CD4-positive, alpha-beta T cell (primary cell): ENCODE measurements around the gene SLC25A53. TPM values are rescaled to one million over a fixed set of nuclear protein-coding genes. Genes with fewer than 3 reads are reported as not detected.

Source experiments
- ATAC-seq: fragments of 200-7000 bp; cut with Tn5 transposase; one replicate; pipeline ENCODE4 v1.10.0; 2022; ENCODE audit warnings: mild to moderate bottlenecking; ENCODE audit not compliant: poor library complexity
- CTCF ChIA-PET: fragments of 350-600 bp; sonication (Branson Sonifier 250); formaldehyde crosslinking; loops from one replicate; lab custom pipeline; 2021; ENCODE audit warnings: antibody characterized with exemption, inconsistent platforms; lab: Charles Lee
- POLR2A ChIA-PET: fragments of 350-600 bp; sonication (Branson Sonifier 250); formaldehyde crosslinking; loops from one replicate; lab custom pipeline; 2021; ENCODE audit warnings: antibody characterized with exemption, inconsistent platforms; lab: Charles Lee
- DNase-seq, 14 experiments: peaks; one replicate each; pipeline ENCODE4 v3.0.0-alpha.2; 2013 to 2020; ENCODE audit warnings: mixed read lengths in 2 of 14
- H3K27ac ChIP-seq, 2 donors: one replicate each; pipeline versions ENCODE4 v1.5.1 to v1.7.0; 2013; ENCODE audit warnings: low read length in 2 of 2, low read depth in 1 of 2, mild to moderate bottlenecking in 1 of 2
- H3K27me3 ChIP-seq, 2 experiments: 1 replicate in 1 of 2; 2 replicates in 1 of 2; pipeline versions ENCODE4 v1.6.1 to v1.7.0; 2013; ENCODE audit warnings: low read length in 2 of 2, control low read depth in 1 of 2, mild to moderate bottlenecking in 1 of 2, moderate library complexity in 1 of 2; ENCODE audit not compliant: insufficient read depth in 2 of 2, control insufficient read depth in 1 of 2
- H3K36me3 ChIP-seq: one replicate; pipeline ENCODE4 v1.6.1; 2013; ENCODE audit warnings: low read length, control low read depth; ENCODE audit not compliant: insufficient read depth
- H3K4me1 ChIP-seq: one replicate; pipeline ENCODE4 v1.6.1; 2013; ENCODE audit warnings: low read length, control low read depth; ENCODE audit not compliant: insufficient read depth
- H3K4me3 ChIP-seq: one replicate; pipeline ENCODE4 v1.5.1; 2013; ENCODE audit warnings: mild to moderate bottlenecking, low read length, moderate library complexity
- H3K9me3 ChIP-seq, 2 experiments: 1 replicate in 1 of 2; 2 replicates in 1 of 2; pipeline versions ENCODE4 v1.6.1 to v1.7.0; 2013; ENCODE audit warnings: low read length in 2 of 2, mild to moderate bottlenecking in 2 of 2, control low read depth in 1 of 2, moderate library complexity in 1 of 2; ENCODE audit not compliant: control insufficient read depth in 1 of 2, insufficient read depth in 1 of 2
- H3K27ac Mint-ChIP-seq: one replicate; pipeline ENCODE4 v1.8.0; 2020; ENCODE audit warnings: mixed read lengths
- H3K27me3 Mint-ChIP-seq: one replicate; pipeline ENCODE4 v1.8.0; 2021; ENCODE audit warnings: mixed read lengths
- H3K36me3 Mint-ChIP-seq: one replicate; pipeline ENCODE4 v1.8.0; 2021; ENCODE audit warnings: low read depth, mixed read lengths
- H3K4me1 Mint-ChIP-seq: one replicate; pipeline ENCODE4 v1.8.0; 2021; ENCODE audit warnings: low read depth, mixed read lengths
- H3K4me3 Mint-ChIP-seq: one replicate; pipeline ENCODE4 v1.8.0; 2020; ENCODE audit warnings: mild to moderate bottlenecking, mixed read lengths
- H3K9me3 Mint-ChIP-seq: one replicate; pipeline ENCODE4 v1.8.0; 2020; ENCODE audit warnings: mixed read lengths
- intact Hi-C, 2 experiments: fragments of 100-400 bp; cut with DNase I in 1 of 2; cut with micrococcal nuclease in 1 of 2; formaldehyde crosslinking; loops; one replicate each; pipeline versions ENCODE4 v1.15.1 to v1.9.0; 2023 to 2025; cut with DNase I, micrococcal nuclease
- total RNA-seq, 174 experiments: library from RNA in 2 of 174; stranded (reverse) in 2 of 174; gene quantifications; one replicate each; pipeline ENCODE4 v1.2.3 and lab custom pipeline; 2021 to 2026
- TF ChIP-seq, protein P1 (sequence below): fragments of 200-600 bp; IDR thresholded peaks from one replicate; pipeline ENCODE4 v1.8.0; 2022; ENCODE audit warnings: antibody characterized with exemption, mild to moderate bottlenecking

SLC25A53 gene
- total RNA-seq, 2 experiments from 2014 or later = 5.1 TPM

DNA sequence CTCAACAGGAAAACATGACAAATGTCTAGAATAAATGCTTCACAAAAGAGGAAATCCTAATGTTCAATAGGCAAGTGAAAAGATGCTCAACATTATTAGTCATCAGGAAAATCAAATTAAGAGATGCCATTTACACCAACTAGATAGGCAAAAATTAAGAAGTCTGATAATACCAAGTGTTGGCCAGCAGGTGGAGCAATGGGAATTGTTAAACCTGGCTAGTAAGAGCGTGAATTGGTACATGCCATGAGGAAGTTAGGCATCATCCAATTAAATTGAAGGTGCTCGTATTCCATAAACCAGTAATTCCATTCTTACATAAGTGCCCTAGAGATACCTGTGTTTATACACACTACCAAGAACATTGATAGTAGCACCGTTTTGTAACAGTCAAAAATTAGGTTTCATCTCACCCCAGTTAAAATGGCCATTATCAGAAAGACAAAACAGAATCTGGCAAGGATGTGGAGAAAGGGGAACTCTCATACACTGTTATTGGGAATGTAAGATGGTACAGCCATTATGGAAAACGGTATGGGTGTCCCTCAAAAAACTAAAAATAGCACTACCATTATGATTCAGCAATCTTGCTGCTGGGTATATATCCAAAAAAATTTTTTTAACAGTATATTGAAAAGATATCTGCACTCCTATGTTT, 58.5 kb downstream of the SLC25A53 start:
- TF ChIP-seq, protein P1, sequence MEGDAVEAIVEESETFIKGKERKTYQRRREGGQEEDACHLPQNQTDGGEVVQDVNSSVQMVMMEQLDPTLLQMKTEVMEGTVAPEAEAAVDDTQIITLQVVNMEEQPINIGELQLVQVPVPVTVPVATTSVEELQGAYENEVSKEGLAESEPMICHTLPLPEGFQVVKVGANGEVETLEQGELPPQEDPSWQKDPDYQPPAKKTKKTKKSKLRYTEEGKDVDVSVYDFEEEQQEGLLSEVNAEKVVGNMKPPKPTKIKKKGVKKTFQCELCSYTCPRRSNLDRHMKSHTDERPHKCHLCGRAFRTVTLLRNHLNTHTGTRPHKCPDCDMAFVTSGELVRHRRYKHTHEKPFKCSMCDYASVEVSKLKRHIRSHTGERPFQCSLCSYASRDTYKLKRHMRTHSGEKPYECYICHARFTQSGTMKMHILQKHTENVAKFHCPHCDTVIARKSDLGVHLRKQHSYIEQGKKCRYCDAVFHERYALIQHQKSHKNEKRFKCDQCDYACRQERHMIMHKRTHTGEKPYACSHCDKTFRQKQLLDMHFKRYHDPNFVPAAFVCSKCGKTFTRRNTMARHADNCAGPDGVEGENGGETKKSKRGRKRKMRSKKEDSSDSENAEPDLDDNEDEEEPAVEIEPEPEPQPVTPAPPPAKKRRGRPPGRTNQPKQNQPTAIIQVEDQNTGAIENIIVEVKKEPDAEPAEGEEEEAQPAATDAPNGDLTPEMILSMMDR = peak; percentile 64
- Mint-ChIP-seq H3K4me3 (no peak overlapping the region), H3K9me3 (no peaks in the 10 kb centered on the region), H3K4me1 (peaks cover 4% of the 10 kb centered on the region), H3K27ac (no peak overlapping the region), H3K36me3 (no peaks in the 10 kb centered on the region), H3K27me3 (peaks cover 5% of the 10 kb centered on the region)
- Histone ChIP-seq H3K4me1 (no peaks in the 10 kb centered on the region), H3K4me3 (no peak overlapping the region), H3K36me3 (no peaks in the 10 kb centered on the region), H3K9me3 (no peaks in the 10 kb centered on the region), H3K27ac (no peak overlapping the region), H3K27me3 (no peaks in the 10 kb centered on the region)
- peak; percentile 69 for ATAC-seq
- intact Hi-C loops = loop anchor here (1.0 kb wide), 2 partner anchors 15 to 38 kb away; no protein-coding TSS in a partner anchor
- ChIA-PET CTCF (interaction anchor here (1.0 to 3.0 kb wide), 2 partner anchors 15 to 70 kb away, joined by 3 to 14 read pairs; no protein-coding TSS in a partner anchor), POLR2A (interaction anchor here (1.0 to 1.4 kb wide), 3 partner anchors 15 to 39 kb away, joined by 3 to 6 read pairs (median 4); no protein-coding TSS in a partner anchor)
- peak in 12 of 14 experiments; percentile 9 to 83 (median 34) for DNase-seq

DNA sequence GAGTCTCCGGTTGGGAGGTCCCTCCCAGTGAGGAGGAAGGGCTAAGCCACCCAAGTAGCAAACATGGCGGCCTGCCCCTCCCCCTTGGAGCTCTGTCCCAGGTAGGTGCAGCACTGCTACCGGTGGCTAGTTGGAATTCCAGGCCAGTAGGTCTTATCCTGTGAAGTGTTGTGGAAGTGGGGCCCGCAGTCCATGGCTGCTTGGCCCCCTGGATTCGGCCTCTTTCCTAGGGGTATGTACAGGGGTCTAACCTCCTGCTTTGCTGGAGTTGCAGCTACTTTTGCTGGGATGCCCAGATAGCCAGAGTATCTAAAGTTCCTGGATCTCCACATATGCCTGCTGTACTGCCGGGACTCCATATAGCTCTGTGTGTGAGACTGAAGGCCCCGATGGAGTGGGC, 70.9 kb downstream of the SLC25A53 start:
- DNase-seq (no peak), ATAC-seq (no peak)
- TF ChIP-seq, protein P1 = no peak
- intact Hi-C loops = no loop called here
- peaks cover under 1% of the 10 kb centered on the region for H3K27me3 Mint-ChIP-seq
- no peaks in the 10 kb centered on the region for H3K36me3 Mint-ChIP-seq
- no peak overlapping the region for H3K27ac Mint-ChIP-seq
- Histone ChIP-seq H3K4me3 (no peak overlapping the region), H3K4me1 (no peaks in the 10 kb centered on the region), H3K36me3 (no peaks in the 10 kb centered on the region), H3K27ac (no peak overlapping the region), H3K27me3 (peaks cover 0 to 4% of the 10 kb centered on the region in 2 experiments), H3K9me3 (no peaks in the 10 kb centered on the region)
- H3K4me3 Mint-ChIP-seq = no peak overlapping the region
- no peaks in the 10 kb centered on the region for H3K4me1 Mint-ChIP-seq
- H3K9me3 Mint-ChIP-seq = no peaks in the 10 kb centered on the region
- POLR2A ChIA-PET = no interaction called here
- CTCF ChIA-PET = no interaction called here

DNA sequence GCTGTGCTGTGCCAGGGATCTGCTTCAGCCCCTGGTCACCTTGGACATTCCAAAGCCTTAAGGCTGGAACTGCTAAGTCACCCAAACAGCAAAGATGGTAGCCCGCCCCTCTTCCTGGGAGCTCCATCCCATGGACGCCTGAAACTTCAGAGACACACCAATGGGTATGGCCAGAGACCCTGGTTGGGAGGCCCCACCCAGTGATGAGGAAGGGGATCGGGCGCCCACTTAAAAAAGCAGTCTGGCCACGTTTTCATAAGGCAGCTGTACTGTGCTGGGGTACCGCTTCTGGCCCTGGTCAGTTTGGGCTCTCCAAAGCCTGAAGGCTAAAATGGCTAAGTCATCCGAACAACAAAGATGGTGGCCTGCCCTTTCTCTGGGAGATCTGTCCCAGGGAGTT, 71.3 kb downstream of the SLC25A53 start:
- H3K4me3 ChIP-seq = no peak overlapping the region
- Mint-ChIP-seq H3K4me3 (no peak overlapping the region), H3K36me3 (no peaks in the 10 kb centered on the region), H3K27me3 (no peaks in the 10 kb centered on the region), H3K9me3 (no peaks in the 10 kb centered on the region), H3K4me1 (no peaks in the 10 kb centered on the region), H3K27ac (no peak overlapping the region)
- intact Hi-C loops = no loop called here
- H3K36me3 ChIP-seq = no peaks in the 10 kb centered on the region
- ATAC-seq (no peak), DNase-seq (no peak)
- no peaks in the 10 kb centered on the region for H3K4me1 ChIP-seq
- CTCF ChIA-PET = no interaction called here
- peaks cover 0 to 4% of the 10 kb centered on the region in 2 experiments for H3K27me3 ChIP-seq
- H3K9me3 ChIP-seq = no peaks in the 10 kb centered on the region
- TF ChIP-seq, protein P1 = no peak
- POLR2A ChIA-PET = no interaction called here
- H3K27ac ChIP-seq = no peak overlapping the region
